ENCODE data around the gene TRAP1.

Gene TRAP1

GRCh38 chr16:3695610-3696369, 21.5 kb downstream of the TRAP1 start:
- no peak overlapping the region for H3K4me2 ChIP-seq (ENCODE audit: low read length)
- no peak overlapping the region for H3K9ac ChIP-seq (ENCODE audit: low read length)
- TF ChIP-seq EZH2 (IDR thresholded peaks at IDR 0.05; ENCODE audit: borderline replicate concordance, low read length) (no peak), CTCF (IDR thresholded peaks at IDR 0.05; ENCODE audit: low read length) (no peak)
- H2AFZ ChIP-seq (ENCODE audit: low read length): no peak overlapping the region
- H3K4me3 ChIP-seq (ENCODE audit: low read depth, low read length, poor library complexity, severe bottlenecking): no peak overlapping the region
- H3F3A ChIP-seq (ENCODE audit: insufficient read depth, low read length): no peaks in the 10 kb centered on the region
- H3K9me2 ChIP-seq (ENCODE audit: low read depth, low read length): no peaks in the 10 kb centered on the region
- peaks cover 12% of the 10 kb centered on the region for H3K4me1 ChIP-seq (ENCODE audit: insufficient read depth, low read length, severe bottlenecking)
- H3K36me3 ChIP-seq (ENCODE audit: insufficient read depth, low read length): peaks cover 29% of the 10 kb centered on the region
- peaks cover 35% of the 10 kb centered on the region for H3K79me2 ChIP-seq (ENCODE audit: insufficient read depth, low read length)
- H3K27ac ChIP-seq (ENCODE audit: low read depth, low read length, poor library complexity, severe bottlenecking): no peak overlapping the region
- no peaks in the 10 kb centered on the region for H3K27me3 ChIP-seq (ENCODE audit: insufficient read depth, low read length)
- no peaks in the 10 kb centered on the region for H4K20me1 ChIP-seq (ENCODE audit: insufficient read depth, low read length)
- H3K9me3 ChIP-seq (ENCODE audit: low read length): no peaks in the 10 kb centered on the region

DNA sequence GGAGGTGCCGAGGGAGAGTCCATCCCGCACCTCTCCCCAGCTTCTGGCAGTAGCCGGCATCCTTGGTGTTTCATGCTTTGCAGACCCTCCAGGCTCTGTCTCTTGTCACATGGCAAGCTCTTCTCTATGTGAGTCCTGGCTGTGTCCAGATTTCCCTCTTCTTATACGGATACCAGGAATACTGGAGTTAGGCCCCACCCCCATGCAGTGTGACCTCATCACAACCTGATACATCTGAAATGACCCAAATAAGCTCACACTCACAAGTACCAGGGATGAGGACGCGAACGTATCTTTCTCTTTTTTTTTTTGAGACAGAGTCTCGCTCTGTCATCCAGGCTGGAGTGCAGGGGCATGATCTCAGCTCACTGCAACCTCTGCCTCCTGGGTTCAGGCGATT, 23.3 kb downstream of the TRAP1 start:
- no peaks in the 10 kb centered on the region for H3K9me2 ChIP-seq (ENCODE audit: low read depth, low read length)
- no peak overlapping the region for H3K4me3 ChIP-seq (ENCODE audit: low read depth, low read length, poor library complexity, severe bottlenecking)
- no peaks in the 10 kb centered on the region for H3K9me3 ChIP-seq (ENCODE audit: low read length)
- H2AFZ ChIP-seq (ENCODE audit: low read length): no peak overlapping the region
- no peaks in the 10 kb centered on the region for H4K20me1 ChIP-seq (ENCODE audit: insufficient read depth, low read length)
- no peaks in the 10 kb centered on the region for H3F3A ChIP-seq (ENCODE audit: insufficient read depth, low read length)
- no peak for TF ChIP-seq CTCF (IDR thresholded peaks at IDR 0.05; ENCODE audit: low read length)
- no peak for TF ChIP-seq EZH2 (IDR thresholded peaks at IDR 0.05; ENCODE audit: borderline replicate concordance, low read length)
- peaks cover 24% of the 10 kb centered on the region; the same call in 1 of the 2 replicates for H3K79me2 ChIP-seq (ENCODE audit: insufficient read depth, low read length)
- H3K9ac ChIP-seq (ENCODE audit: low read length): no peak overlapping the region
- H3K36me3 ChIP-seq (ENCODE audit: insufficient read depth, low read length): peaks cover 39% of the 10 kb centered on the region
- peaks cover 19% of the 10 kb centered on the region for H3K4me1 ChIP-seq (ENCODE audit: insufficient read depth, low read length, severe bottlenecking)
- H3K27ac ChIP-seq (ENCODE audit: low read depth, low read length, poor library complexity, severe bottlenecking): no peak overlapping the region
- no peaks in the 10 kb centered on the region for H3K27me3 ChIP-seq (ENCODE audit: insufficient read depth, low read length)
- H3K4me2 ChIP-seq (ENCODE audit: low read length): no peak overlapping the region

GRCh38 chr16:3691761-3692160, 25.6 kb downstream of the TRAP1 start:
- no peaks in the 10 kb centered on the region for H3F3A ChIP-seq (ENCODE audit: insufficient read depth, low read length)
- H3K79me2 ChIP-seq (ENCODE audit: insufficient read depth, low read length): peaks cover 11% of the 10 kb centered on the region; the same call in 1 of the 2 replicates
- H3K9ac ChIP-seq (ENCODE audit: low read length): no peak overlapping the region; the same call in 1 of the 2 replicates
- H3K9me2 ChIP-seq (ENCODE audit: low read depth, low read length): no peaks in the 10 kb centered on the region
- H3K27me3 ChIP-seq (ENCODE audit: insufficient read depth, low read length): no peaks in the 10 kb centered on the region
- H3K36me3 ChIP-seq (ENCODE audit: insufficient read depth, low read length): peaks cover 58% of the 10 kb centered on the region
- H4K20me1 ChIP-seq (ENCODE audit: insufficient read depth, low read length): no peaks in the 10 kb centered on the region
- H2AFZ ChIP-seq (ENCODE audit: low read length): no peak overlapping the region
- H3K27ac ChIP-seq (ENCODE audit: low read depth, low read length, poor library complexity, severe bottlenecking): peak overlapping the region; percentile 58
- no peak overlapping the region for H3K4me3 ChIP-seq (ENCODE audit: low read depth, low read length, poor library complexity, severe bottlenecking)
- TF ChIP-seq CTCF (IDR thresholded peaks at IDR 0.05; ENCODE audit: low read length) (no peak), EZH2 (IDR thresholded peaks at IDR 0.05; ENCODE audit: borderline replicate concordance, low read length) (no peak)
- peaks cover 19% of the 10 kb centered on the region for H3K4me1 ChIP-seq (ENCODE audit: insufficient read depth, low read length, severe bottlenecking)
- peak overlapping the region; percentile 47 for H3K4me2 ChIP-seq (ENCODE audit: low read length)
- H3K9me3 ChIP-seq (ENCODE audit: low read length): no peaks in the 10 kb centered on the region

All from OCI-LY1 (cell line).